H1 (cell line): ENCODE results near the gene CABP2. TPM values are rescaled to one million over a fixed set of nuclear protein-coding genes. Genes with fewer than 3 reads are reported as not detected.

Source experiments
- CTCF ChIA-PET: fragments of 300-600 bp; sonication (Branson Sonifier 250); formaldehyde crosslinking; loops from one replicate; lab custom pipeline; 2021; ENCODE audit not compliant: partially characterized antibody; lab: Charles Lee
- POLR2A ChIA-PET: fragments of 300-600 bp; sonication (Branson Sonifier 250); formaldehyde crosslinking; loops from one replicate; lab custom pipeline; 2021; ENCODE audit warnings: inconsistent platforms; ENCODE audit not compliant: partially characterized antibody; lab: Charles Lee
- DNase-seq, 2 experiments: peaks; one replicate each; pipeline versions ENCODE4 v3.0.0 to v3.0.0-alpha.2; 2010 to 2022; ENCODE audit warnings: low spot score in 2 of 2, low read depth in 1 of 2, mixed read lengths in 1 of 2
- FAIRE-seq: peaks from 2 replicates; lab custom pipeline; 2011; peaks lifted over from hg19 to GRCh38; lab: Jason Lieb, UNC
- H2AFZ ChIP-seq: 2 replicates; pipeline ENCODE4 v1.8.1; 2012; ENCODE audit warnings: low read length, inconsistent platforms
- H2AK5ac ChIP-seq: 2 replicates; pipeline ENCODE4 v1.6.1; 2013; ENCODE audit warnings: low read depth, low read length
- H2BK120ac ChIP-seq: replicated peaks from 2 replicates; pipeline ENCODE3; 2013; ENCODE audit warnings: low read depth, low read length, inconsistent platforms
- H2BK12ac ChIP-seq: 2 replicates; pipeline ENCODE4 v1.6.1; 2013; ENCODE audit warnings: low read depth, low read length
- H2BK15ac ChIP-seq: 2 replicates; pipeline ENCODE4 v1.6.1; 2013; ENCODE audit warnings: low read length
- H2BK20ac ChIP-seq: 2 replicates; pipeline ENCODE4 v1.6.1; 2013; ENCODE audit warnings: low read length
- H2BK5ac ChIP-seq: 2 replicates; pipeline ENCODE4 v1.6.1; 2013; ENCODE audit warnings: low read depth, low read length
- H3K14ac ChIP-seq: 2 replicates; pipeline ENCODE4 v1.6.1; 2013; ENCODE audit warnings: inconsistent platforms; ENCODE audit not compliant: insufficient read length
- H3K18ac ChIP-seq: 2 replicates; pipeline ENCODE4 v1.6.1; 2013; ENCODE audit warnings: low read length; ENCODE audit errors: extremely low read depth
- H3K23ac ChIP-seq: 2 replicates; pipeline ENCODE4 v1.6.1; 2013; ENCODE audit warnings: inconsistent platforms; ENCODE audit not compliant: insufficient read length
- H3K23me2 ChIP-seq: 2 replicates; pipeline ENCODE4 v1.6.1; 2013; ENCODE audit warnings: low read depth, low read length
- H3K27ac ChIP-seq: 2 replicates; pipeline ENCODE4 v1.6.1; 2011; ENCODE audit warnings: low read depth, low read length, inconsistent platforms
- H3K27me3 ChIP-seq, 4 experiments: replicated peaks in 1 of 4; 1 replicate in 1 of 4; 2 replicates in 3 of 4; pipeline versions ENCODE4 v1.6.1 to v1.8.1; 2011 to 2013; ENCODE audit warnings: low read length in 3 of 4, mild to moderate bottlenecking in 3 of 4, inconsistent platforms in 2 of 4, mixed read lengths in 2 of 4, moderate library complexity in 1 of 4; ENCODE audit not compliant: control insufficient read depth in 3 of 4, insufficient read depth in 3 of 4; ENCODE audit errors: extremely low read depth in 1 of 4
- H3K36me3 ChIP-seq, 4 experiments: 2 replicates each; pipeline versions ENCODE4 v1.6.1 to v1.8.1; 2011 to 2013; ENCODE audit warnings: mild to moderate bottlenecking in 4 of 4, low read length in 3 of 4, moderate library complexity in 2 of 4, control low read depth in 1 of 4, inconsistent platforms in 1 of 4; ENCODE audit not compliant: insufficient read depth in 4 of 4, control insufficient read depth in 2 of 4
- H3K4ac ChIP-seq: replicated peaks from 2 replicates; pipeline ENCODE3; 2013; ENCODE audit warnings: low read length, low read depth, mixed read lengths, inconsistent platforms; ENCODE audit not compliant: insufficient read length
- H3K4me1 ChIP-seq, 4 experiments: replicated peaks in 1 of 4; 1 replicate in 1 of 4; 2 replicates in 3 of 4; pipeline versions ENCODE4 v1.6.1 to v1.8.1; 2011 to 2013; ENCODE audit warnings: low read length in 3 of 4, inconsistent platforms in 2 of 4, mixed read lengths in 1 of 4; ENCODE audit not compliant: insufficient read depth in 4 of 4, control insufficient read depth in 3 of 4
- H3K4me2 ChIP-seq, 2 experiments: 2 replicates each; pipeline versions ENCODE4 v1.6.1 to v1.8.1; 2011 to 2013; ENCODE audit warnings: low read depth in 2 of 2, low read length in 2 of 2, control low read depth in 1 of 2, inconsistent platforms in 1 of 2, mild to moderate bottlenecking in 1 of 2; ENCODE audit not compliant: insufficient read depth in 1 of 2
- H3K4me3 ChIP-seq, 4 experiments: fragments of 200-600, 300-600 bp in 1 of 4; sonication (generic), shearing (Covaris generic), sonication (Bioruptor Twin) in 1 of 4; 2 replicates each; pipeline versions ENCODE4 v1.5.1 to v1.8.1; 2011 to 2016; ENCODE audit warnings: low read length in 4 of 4, low read depth in 3 of 4, control low read depth in 2 of 4, inconsistent platforms in 2 of 4, mild to moderate bottlenecking in 2 of 4, mixed read lengths in 1 of 4, moderate library complexity in 1 of 4; ENCODE audit not compliant: insufficient read depth in 2 of 4; ENCODE audit errors: extremely low read depth in 1 of 4
- H3K56ac ChIP-seq: replicated peaks from 2 replicates; pipeline ENCODE3; 2013; ENCODE audit warnings: low read depth, mild to moderate bottlenecking, mixed read lengths, low read length, inconsistent platforms; ENCODE audit not compliant: insufficient read length
- H3K79me1 ChIP-seq: 2 replicates; pipeline ENCODE4 v1.6.1; 2013; ENCODE audit warnings: low read depth, low read length, control low read depth
- H3K79me2 ChIP-seq, 2 experiments: 2 replicates each; pipeline versions ENCODE4 v1.6.1 to v1.8.1; 2012 to 2013; ENCODE audit warnings: low read length in 2 of 2, mild to moderate bottlenecking in 2 of 2, inconsistent platforms in 1 of 2; ENCODE audit not compliant: insufficient read depth in 2 of 2, control insufficient read depth in 1 of 2
- H3K9ac ChIP-seq, 4 experiments: replicated peaks in 1 of 4; 1 replicate in 1 of 4; 2 replicates in 3 of 4; pipeline versions ENCODE4 v1.6.1 to v1.8.1; 2011 to 2013; ENCODE audit warnings: low read depth in 3 of 4, low read length in 3 of 4, control low read depth in 2 of 4, mild to moderate bottlenecking in 2 of 4, moderate library complexity in 2 of 4, inconsistent platforms in 1 of 4; ENCODE audit errors: extremely low read depth in 1 of 4
- H3K9me3 ChIP-seq, 2 experiments: 2 replicates each; pipeline versions ENCODE4 v1.6.1 to v1.8.1; 2012 to 2013; ENCODE audit warnings: mild to moderate bottlenecking in 2 of 2, moderate library complexity in 2 of 2, control low read depth in 1 of 2, inconsistent platforms in 1 of 2, low read depth in 1 of 2, low read length in 1 of 2, mixed read lengths in 1 of 2; ENCODE audit not compliant: insufficient read depth in 2 of 2
- H4K20me1 ChIP-seq, 2 experiments: replicated peaks in 1 of 2; 2 replicates each; pipeline versions ENCODE3 to v1.8.1; 2011 to 2013; ENCODE audit warnings: inconsistent platforms in 2 of 2, low read length in 2 of 2, mild to moderate bottlenecking in 1 of 2; ENCODE audit not compliant: insufficient read depth in 2 of 2, control insufficient read depth in 1 of 2
- H4K5ac ChIP-seq: 2 replicates; pipeline ENCODE4 v1.6.1; 2013; ENCODE audit warnings: low read length, low read depth, mixed read lengths, inconsistent platforms; ENCODE audit not compliant: insufficient read length
- H4K8ac ChIP-seq: 2 replicates; pipeline ENCODE4 v1.8.0; 2013; ENCODE audit warnings: mild to moderate bottlenecking, moderate library complexity, low read length, inconsistent platforms; ENCODE audit not compliant: insufficient read depth; ENCODE audit errors: extremely low read depth
- H4K91ac ChIP-seq: replicated peaks from 2 replicates; pipeline ENCODE3; 2013; ENCODE audit warnings: low read length, mixed read lengths, inconsistent platforms; ENCODE audit not compliant: insufficient read length
- CHD1 ChIP-seq: IDR thresholded peaks from 2 replicates; pipeline ENCODE4 v1.6.1; 2012; ENCODE audit warnings: low read depth, low read length, improper control_type of control experiment
- GTF2F1 ChIP-seq: IDR thresholded peaks from 2 replicates; pipeline ENCODE4 v1.6.1; 2012; ENCODE audit warnings: low read depth, low read length, improper control_type of control experiment, borderline replicate concordance
- HDAC2 ChIP-seq, 2 experiments: fragments of 300-600 bp in 1 of 2; sonication (generic) in 1 of 2; IDR thresholded peaks; 2 replicates each; pipeline ENCODE4 v1.6.1; 2011 to 2012; ENCODE audit warnings: low read depth in 2 of 2, low read length in 2 of 2, mild to moderate bottlenecking in 2 of 2, moderate library complexity in 2 of 2, borderline replicate concordance in 1 of 2, inconsistent platforms in 1 of 2
- JUN ChIP-seq: IDR thresholded peaks from 2 replicates; pipeline ENCODE4 v1.6.1; 2011; ENCODE audit warnings: low read depth, mild to moderate bottlenecking, improper control_type of control experiment, low read length
- MAX ChIP-seq: IDR thresholded peaks from 2 replicates; pipeline ENCODE4 v1.6.1; 2012; ENCODE audit warnings: inconsistent platforms
- NRF1 ChIP-seq: IDR thresholded peaks from 2 replicates; pipeline ENCODE4 v1.6.1; 2011; ENCODE audit warnings: mild to moderate bottlenecking, low read depth, low read length, improper control_type of control experiment
- POLR2A ChIP-seq, 2 experiments: IDR thresholded peaks; 1 replicate in 1 of 2; 2 replicates in 1 of 2; pipeline ENCODE4 v1.6.1; 2011; ENCODE audit warnings: low read depth in 2 of 2, low read length in 2 of 2, mild to moderate bottlenecking in 2 of 2; ENCODE audit errors: control extremely low read depth in 1 of 2
- SIN3A ChIP-seq, 2 experiments: IDR thresholded peaks in 1 of 2; conservative IDR thresholded peaks in 1 of 2; 2 replicates each; pipeline ENCODE4 v1.6.1; 2011 to 2012; ENCODE audit warnings: low read length in 2 of 2, improper control_type of control experiment in 1 of 2, low read depth in 1 of 2, mild to moderate bottlenecking in 1 of 2
- SIRT6 ChIP-seq: IDR thresholded peaks from one replicate; pipeline ENCODE4 v1.7.1; 2012; ENCODE audit warnings: low read length, inconsistent platforms
- TAF7 ChIP-seq: optimal IDR thresholded peaks from 2 replicates; pipeline ENCODE3; 2011; ENCODE audit warnings: low read depth, mild to moderate bottlenecking, inconsistent platforms, low read length, moderate library complexity, borderline replicate concordance
- TBP ChIP-seq: IDR thresholded peaks from 2 replicates; pipeline ENCODE4 v1.6.1; 2011; ENCODE audit warnings: low read depth, low read length, improper control_type of control experiment
- TEAD4 ChIP-seq: IDR thresholded peaks from 2 replicates; pipeline ENCODE4 v1.6.1; 2012; ENCODE audit warnings: low read depth, low read length, inconsistent platforms, mixed read lengths
- WGBS, 2 experiments: shearing (Covaris generic) in 1 of 2; methylation state at CpG; one replicate each; pipeline versions ENCODE4 v1.1.6 to v1.1.7; 2013 to 2015; ENCODE audit warnings: low lambda C conversion rate in 2 of 2, mixed read lengths in 2 of 2, inconsistent platforms in 1 of 2, low coverage in 1 of 2, missing lambda C conversion rate in 1 of 2; ENCODE audit not compliant: insufficient replicate concordance in 2 of 2, insufficient coverage in 1 of 2, insufficient read length in 1 of 2; ENCODE audit errors: extremely low coverage in 1 of 2, missing lambda C conversion rate in 1 of 2; 5-methylcytosine and 5-hydroxymethylcytosine counted together
- polyA plus RNA-seq, 7 experiments: library from polyadenylated mRNA; depleted of rRNA in 3 of 7; stranded (reverse) in 5 of 7; unstranded in 2 of 7; fragments of >200 nt in 5 of 7; fragments of 200-250 nt in 2 of 7; gene quantifications; 1 replicate in 5 of 7; 2 replicates in 1 of 7; 4 replicates in 1 of 7; pipeline versions ENCODE4 v1.2.1 to v1.2.3, GENCODE V29; 2011 to 2013; ENCODE audit warnings: missing spikeins in 2 of 7, mixed read lengths in 2 of 7
- total RNA-seq: library from RNA; stranded (reverse); fragmentation: NEBNext Ultra II Directional; extraction: Animal tissue kit (Norgen Biotek cat#: 25700); gene quantifications from 2 replicates; pipeline ENCODE4 v1.2.1, GENCODE V29; 2021

CABP2 gene
- total and polyA plus RNA-seq, 2 of the 8 experiments (the other 6 are each of a cell fraction or from before 2014, with no cell fraction given) = not detected

- Histone ChIP-seq H3K36me3 (no peaks in the 10 kb centered on the region), H3K9ac (no peak overlapping the region), H3K4me3 (no peak overlapping the region), H3K9me3 (no peaks in the 10 kb centered on the region), H2AK5ac (no peak overlapping the region), H3K27ac (no peak overlapping the region), H2BK120ac (no peak overlapping the region), H3K14ac (no peak overlapping the region), H3K23ac (no peak overlapping the region), H3K4ac (peak overlapping the region; percentile 2), H3K23me2 (no peaks in the 10 kb centered on the region), H3K79me1 (no peaks in the 10 kb centered on the region), H2BK15ac (no peak overlapping the region), H2BK12ac (no peak overlapping the region), H3K4me2 (no peak overlapping the region), H3K79me2 (no peaks in the 10 kb centered on the region), H2AFZ (no peak overlapping the region), H2BK20ac (no peak overlapping the region), H3K27me3 (no peaks in the 10 kb centered on the region; a peak in 1 of 7 replicates), H3K18ac (no peak overlapping the region), H3K56ac (no peak overlapping the region), H4K91ac (no peak overlapping the region), H3K4me1 (peaks cover 0 to 4% (median 0%) of the 10 kb centered on the region in 4 experiments; a peak in 1 of 7 replicates), H2BK5ac (no peak overlapping the region), H4K20me1 (no peaks in the 10 kb centered on the region), H4K8ac (no peak overlapping the region), H4K5ac (no peak overlapping the region)
- 83% methylated on average over 10 of the region's 10 CpGs; no CpG with 5 or more reads in 1 of the 2 experiments for WGBS, 2 experiments
- DNase-seq = no peak
- no peak for FAIRE-seq
- ChIA-PET CTCF (interaction anchor here (1.6 to 3.0 kb wide), 2 partner anchors 10 to 21 kb away, joined by 3 to 18 read pairs; no protein-coding TSS in a partner anchor), POLR2A (interaction anchor here (1.6 kb wide), 1 partner anchor 58 kb away, joined by 5 read pairs; no protein-coding TSS in a partner anchor)
- no peak for TF ChIP-seq JUN
- no peak for TF ChIP-seq SIRT6
- TF ChIP-seq CHD1 = no peak
- TF ChIP-seq MAX = no peak
- TF ChIP-seq TEAD4 = no peak
- TF ChIP-seq SIN3A (conservative IDR thresholded peaks at IDR 0.05 in 1 of 2, IDR thresholded peaks at IDR 0.05 in 1 of 2; ENCODE audit: low read depth in 1 of 2, low read length in 2 of 2) = no peak
- no peak for TF ChIP-seq TBP
- TF ChIP-seq TAF7 = no peak
- no peak for TF ChIP-seq HDAC2 (IDR thresholded peaks at IDR 0.05; ENCODE audit: borderline replicate concordance in 1 of 2, low read depth in 2 of 2, low read length in 2 of 2)
- TF ChIP-seq GTF2F1 = no peak
- TF ChIP-seq POLR2A (IDR thresholded peaks at IDR 0.05; ENCODE audit: control extremely low read depth in 1 of 2, low read depth in 2 of 2, low read length in 2 of 2) = no peak
- no peak for TF ChIP-seq NRF1
These were observed 38.8 kb upstream of the CABP2 start for GRCh38 chr11:67561971-67562619.
